Measurements from ENCODE around the gene DPH6. TPM values are rescaled to one million over a fixed set of nuclear protein-coding genes. Genes with fewer than 3 reads are reported as not detected.
A peak's percentile ranks its signal among the peaks of the same experiment; 100 is the strongest.
"Not testable (repeated sequence)": the region's sequence is repeated elsewhere in the genome, so short reads cannot be mapped to it uniquely, and the experiment has no call there.

Gene DPH6
- total RNA-seq, 1 donor from 2014 or later: 14.2 TPM

DNA sequence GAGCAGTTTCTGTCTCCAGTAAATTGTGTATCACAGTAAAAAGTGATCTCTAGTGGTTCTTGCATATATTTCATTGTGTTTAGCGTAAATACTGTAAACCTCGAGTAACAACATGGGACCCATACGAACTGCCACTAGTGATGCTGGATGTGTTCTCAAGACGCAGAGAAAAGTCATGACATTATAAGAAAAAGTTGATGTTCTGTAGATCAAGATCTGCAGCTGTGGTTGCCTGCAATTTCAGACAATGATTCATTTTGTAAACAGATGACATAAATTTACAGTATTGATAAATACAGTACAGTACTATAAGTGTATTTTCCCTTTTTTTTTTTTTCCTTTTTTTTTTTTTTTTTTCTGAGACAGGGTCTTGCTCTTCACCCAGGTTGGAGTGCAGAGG is 100.1 kb downstream of the DPH6 start:
- DNase-seq: no peak
- Mint-ChIP-seq H3K9me3 (ENCODE audit: unreplicated experiment) (no peaks in the 10 kb centered on the region), H3K27me3 (ENCODE audit: unreplicated experiment) (no peaks in the 10 kb centered on the region), H3K4me3 (ENCODE audit: unreplicated experiment) (no peak overlapping the region), H3K4me1 (ENCODE audit: low read depth, unreplicated experiment) (no peaks in the 10 kb centered on the region), H3K36me3 (ENCODE audit: unreplicated experiment) (no peaks in the 10 kb centered on the region), H3K27ac (ENCODE audit: unreplicated experiment) (no peak overlapping the region)
- TF ChIP-seq, protein P1, sequence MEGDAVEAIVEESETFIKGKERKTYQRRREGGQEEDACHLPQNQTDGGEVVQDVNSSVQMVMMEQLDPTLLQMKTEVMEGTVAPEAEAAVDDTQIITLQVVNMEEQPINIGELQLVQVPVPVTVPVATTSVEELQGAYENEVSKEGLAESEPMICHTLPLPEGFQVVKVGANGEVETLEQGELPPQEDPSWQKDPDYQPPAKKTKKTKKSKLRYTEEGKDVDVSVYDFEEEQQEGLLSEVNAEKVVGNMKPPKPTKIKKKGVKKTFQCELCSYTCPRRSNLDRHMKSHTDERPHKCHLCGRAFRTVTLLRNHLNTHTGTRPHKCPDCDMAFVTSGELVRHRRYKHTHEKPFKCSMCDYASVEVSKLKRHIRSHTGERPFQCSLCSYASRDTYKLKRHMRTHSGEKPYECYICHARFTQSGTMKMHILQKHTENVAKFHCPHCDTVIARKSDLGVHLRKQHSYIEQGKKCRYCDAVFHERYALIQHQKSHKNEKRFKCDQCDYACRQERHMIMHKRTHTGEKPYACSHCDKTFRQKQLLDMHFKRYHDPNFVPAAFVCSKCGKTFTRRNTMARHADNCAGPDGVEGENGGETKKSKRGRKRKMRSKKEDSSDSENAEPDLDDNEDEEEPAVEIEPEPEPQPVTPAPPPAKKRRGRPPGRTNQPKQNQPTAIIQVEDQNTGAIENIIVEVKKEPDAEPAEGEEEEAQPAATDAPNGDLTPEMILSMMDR (IDR thresholded peaks at IDR 0.05; ENCODE audit: partially characterized antibody, unreplicated experiment): no peak

DNA sequence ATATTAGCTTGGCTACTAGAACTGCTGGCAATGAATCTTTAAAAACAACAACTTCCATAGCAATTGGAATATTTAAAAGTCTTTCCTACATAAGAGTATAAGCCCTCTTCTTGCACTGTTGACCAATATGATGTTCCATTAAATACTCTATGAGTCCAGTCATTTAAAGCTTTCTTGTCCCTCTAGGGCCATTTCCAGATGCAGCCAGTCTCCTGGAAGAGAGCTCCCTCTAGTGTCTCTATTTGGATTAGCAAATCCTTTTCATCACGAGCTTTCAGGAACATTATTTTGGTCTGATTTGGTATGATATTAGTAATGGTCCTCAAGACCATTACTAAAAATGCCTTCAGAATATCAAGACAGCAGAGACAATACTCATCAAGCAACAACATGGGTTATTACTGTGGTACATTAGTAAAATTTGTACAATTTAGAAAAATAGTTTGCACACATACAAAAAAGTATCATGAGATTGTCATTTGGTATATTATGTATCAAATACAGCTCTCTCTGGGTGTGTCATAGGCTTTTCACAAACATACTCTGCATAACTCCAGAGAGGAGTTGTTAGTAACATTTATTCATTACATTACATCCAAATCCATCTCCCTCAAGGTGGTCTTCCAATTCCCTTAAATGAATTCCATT is 101.3 kb downstream of the DPH6 start:
- H3K27ac Mint-ChIP-seq (ENCODE audit: unreplicated experiment): no peak overlapping the region
- no peaks in the 10 kb centered on the region for H3K9me3 Mint-ChIP-seq (ENCODE audit: unreplicated experiment)

DNA sequence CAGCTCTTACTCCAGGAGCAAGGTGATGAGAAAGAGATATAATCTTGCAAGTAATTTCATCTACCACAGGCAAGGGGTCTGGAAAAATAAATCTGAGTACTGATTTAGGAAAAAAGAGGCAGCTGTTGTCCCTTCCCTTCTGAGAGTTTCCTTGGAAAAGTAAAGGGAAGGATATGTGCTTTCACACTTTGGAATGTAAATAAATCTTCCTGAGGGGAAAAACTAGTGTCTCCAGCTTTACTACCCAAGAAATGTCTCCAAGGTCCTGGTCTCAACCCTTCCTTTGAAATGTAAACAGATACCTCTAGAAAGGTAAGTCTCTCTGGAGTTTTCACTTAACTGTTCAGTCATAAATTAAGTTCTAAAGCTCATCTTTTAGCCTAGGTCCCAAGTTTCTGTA is 102.6 kb downstream of the DPH6 start:
- H3K9me3 Mint-ChIP-seq (ENCODE audit: unreplicated experiment): no peaks in the 10 kb centered on the region
- no peak for DNase-seq
- H3K36me3 Mint-ChIP-seq (ENCODE audit: unreplicated experiment): no peaks in the 10 kb centered on the region
- H3K27ac Mint-ChIP-seq (ENCODE audit: unreplicated experiment): no peak overlapping the region
- TF ChIP-seq, protein P1 (IDR thresholded peaks at IDR 0.05; ENCODE audit: partially characterized antibody, unreplicated experiment): no peak
- H3K4me1 Mint-ChIP-seq (ENCODE audit: low read depth, unreplicated experiment): no peaks in the 10 kb centered on the region
- no peaks in the 10 kb centered on the region for H3K27me3 Mint-ChIP-seq (ENCODE audit: unreplicated experiment)
- no peak overlapping the region for H3K4me3 Mint-ChIP-seq (ENCODE audit: unreplicated experiment)

More for the DNA sequence above, 101.3 kb downstream of the DPH6 start:
- no peak for DNase-seq
- no peaks in the 10 kb centered on the region for H3K36me3 Mint-ChIP-seq (ENCODE audit: unreplicated experiment)
- no peaks in the 10 kb centered on the region for H3K27me3 Mint-ChIP-seq (ENCODE audit: unreplicated experiment)
- TF ChIP-seq, protein P1 (IDR thresholded peaks at IDR 0.05; ENCODE audit: partially characterized antibody, unreplicated experiment): peak; percentile 79
- no peak overlapping the region for H3K4me3 Mint-ChIP-seq (ENCODE audit: unreplicated experiment)
- H3K4me1 Mint-ChIP-seq (ENCODE audit: low read depth, unreplicated experiment): no peaks in the 10 kb centered on the region

DNA sequence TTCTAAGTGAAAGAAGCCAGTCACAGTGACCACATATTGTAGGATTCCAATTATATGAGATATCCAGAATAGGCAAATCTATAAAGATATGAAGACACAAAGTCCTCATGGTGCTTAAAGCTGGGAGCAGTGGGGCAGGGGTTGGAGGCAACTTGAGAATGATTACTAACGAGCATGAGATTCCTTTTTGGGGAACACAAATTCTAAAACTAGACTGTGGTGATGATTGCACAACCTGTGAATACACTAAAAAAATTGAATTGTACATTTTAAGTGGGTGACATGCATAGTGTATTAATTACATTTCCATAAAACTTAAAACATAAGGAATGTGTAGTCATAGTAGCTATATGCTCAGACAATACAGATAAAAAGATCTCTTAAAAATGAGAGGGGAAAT is 103.2 kb downstream of the DPH6 start:
- Mint-ChIP-seq H3K9me3 (ENCODE audit: unreplicated experiment) (no peaks in the 10 kb centered on the region), H3K4me1 (ENCODE audit: low read depth, unreplicated experiment) (no peaks in the 10 kb centered on the region), H3K36me3 (ENCODE audit: unreplicated experiment) (no peaks in the 10 kb centered on the region), H3K27me3 (ENCODE audit: unreplicated experiment) (no peaks in the 10 kb centered on the region), H3K4me3 (ENCODE audit: unreplicated experiment) (no peak overlapping the region), H3K27ac (ENCODE audit: unreplicated experiment) (no peak overlapping the region)
- TF ChIP-seq, protein P1 (IDR thresholded peaks at IDR 0.05; ENCODE audit: partially characterized antibody, unreplicated experiment): no peak
- no peak for DNase-seq

DNA sequence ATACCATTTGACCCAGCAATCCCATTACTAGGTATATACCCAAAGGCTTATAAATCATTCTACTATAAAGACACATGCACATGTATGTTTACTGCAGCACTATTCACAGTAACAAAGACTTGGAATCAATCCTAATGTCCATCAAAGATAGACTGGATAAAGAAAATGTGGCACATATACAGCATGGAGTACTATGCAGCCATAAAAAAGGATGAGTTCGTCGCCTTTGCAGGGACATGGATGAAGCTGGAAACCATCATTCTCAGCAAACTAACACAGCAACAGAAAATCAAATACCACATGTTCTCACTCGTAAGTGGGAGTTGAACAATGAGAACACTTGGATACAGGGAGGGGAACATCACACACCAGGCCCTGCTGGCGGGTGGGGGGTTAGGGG is 104.7 kb downstream of the DPH6 start:
- not testable (repeated sequence) for H3K4me1 Mint-ChIP-seq (ENCODE audit: low read depth, unreplicated experiment); H3K4me3 Mint-ChIP-seq (ENCODE audit: unreplicated experiment); H3K36me3 Mint-ChIP-seq (ENCODE audit: unreplicated experiment); H3K9me3 Mint-ChIP-seq (ENCODE audit: unreplicated experiment); DNase-seq; H3K27ac Mint-ChIP-seq (ENCODE audit: unreplicated experiment); H3K27me3 Mint-ChIP-seq (ENCODE audit: unreplicated experiment)
